ENCODE measurements around the gene ECEL1. TPM values are rescaled to one million over a fixed set of nuclear protein-coding genes. Genes with fewer than 3 reads are reported as not detected.

ECEL1 gene
- total and polyA plus RNA-seq, 8 donors = 0.10 to 0.64 (median 0.39) TPM

GRCh38 chr2:232481322-232482140 is 6.1 kb downstream of the ECEL1 start:
- DNase-seq (peak in 1 of 4 donors; percentile 60), ATAC-seq (no peak)
- intact Hi-C loops (cut with DNase I) = no loop called here
- Histone ChIP-seq H3K27me3 (peaks cover 24 to 63% of the 10 kb centered on the region in 2 donors), H3K27ac (no peak overlapping the region), H3K9me3 (no peaks in the 10 kb centered on the region), H3K4me3 (no peak overlapping the region), H3K36me3 (no peaks in the 10 kb centered on the region), H3K4me1 (peaks cover 0 to 11% of the 10 kb centered on the region in 2 donors)
- no peak for TF ChIP-seq CTCF (IDR thresholded peaks at IDR 0.05)

GRCh38 chr2:232480201-232481190 is 7.1 kb downstream of the ECEL1 start:
- TF ChIP-seq CTCF (IDR thresholded peaks at IDR 0.05) = no peak
- H3K4me1 ChIP-seq = peaks cover 0 to 2% of the 10 kb centered on the region in 2 donors
- H3K27me3 ChIP-seq = peaks cover 13 to 58% of the 10 kb centered on the region in 2 donors
- no peaks in the 10 kb centered on the region for H3K9me3 ChIP-seq
- intact Hi-C loops (cut with DNase I) = no loop called here
- peak in 1 of 4 donors; percentile 56 for DNase-seq
- no peaks in the 10 kb centered on the region for H3K36me3 ChIP-seq
- ATAC-seq = no peak
- H3K4me3 ChIP-seq = no peak overlapping the region
- H3K27ac ChIP-seq = no peak overlapping the region

- Histone ChIP-seq H3K4me3 (no peak overlapping the region), H3K4me1 (no peaks in the 10 kb centered on the region), H3K36me3 (no peaks in the 10 kb centered on the region), H3K27ac (no peak overlapping the region), H3K27me3 (peaks cover 4 to 58% of the 10 kb centered on the region in 2 donors), H3K9me3 (no peaks in the 10 kb centered on the region)
- TF ChIP-seq CTCF (IDR thresholded peaks at IDR 0.05) = no peak
- DNase-seq (peak in 1 of 4 donors; percentile 69), ATAC-seq (no peak)
- intact Hi-C loops (cut with DNase I) = no loop called here
These were observed 8.1 kb downstream of the ECEL1 start for GRCh38 chr2:232479341-232480200.

- peak in 1 of 4 donors; percentile 75 for DNase-seq
- peaks cover 0 to 58% of the 10 kb centered on the region in 2 donors for H3K27me3 ChIP-seq
- no peaks in the 10 kb centered on the region for H3K9me3 ChIP-seq
- no peak for TF ChIP-seq CTCF (IDR thresholded peaks at IDR 0.05)
- H3K4me3 ChIP-seq = no peak overlapping the region
- H3K36me3 ChIP-seq = no peaks in the 10 kb centered on the region
- H3K4me1 ChIP-seq = no peaks in the 10 kb centered on the region
- intact Hi-C loops (cut with DNase I) = no loop called here
- ATAC-seq = no peak
- H3K27ac ChIP-seq = no peak overlapping the region
These were observed 8.9 kb downstream of the ECEL1 start for GRCh38 chr2:232478571-232479340.

Data from left lung (tissue), 10 donors.